PC-3 (cell line): ENCODE results near the gene CCDC191. TPM values are rescaled to one million over a fixed set of nuclear protein-coding genes. Genes with fewer than 3 reads are reported as not detected.

ENCODE experiments used
- ATAC-seq: fragments of 200-7000 bp; cut with Tn5 transposase; 2 replicates; pipeline ENCODE4 v1.9.1; 2020; ENCODE audit warnings: mild to moderate bottlenecking, moderate library complexity
- BruUV-seq: library from RNA; stranded (reverse); fragments of 400-500 nt; replicated peaks from 2 replicates; lab custom pipeline; 2021; lab: Mats Ljungman, UMichigan
- CTCF ChIA-PET: fragments of 300-600 bp; sonication (Branson Sonifier 250); formaldehyde crosslinking; loops from one replicate; lab custom pipeline; 2022; ENCODE audit warnings: antibody characterized with exemption; lab: Charles Lee
- POLR2A ChIA-PET: fragments of 300-600 bp; sonication (Branson Sonifier 250); formaldehyde crosslinking; loops from one replicate; lab custom pipeline; 2022; ENCODE audit warnings: antibody characterized with exemption; ENCODE audit not compliant: unreplicated experiment; lab: Charles Lee
- DNase-seq: peaks from one replicate; pipeline ENCODE4 v3.0.0-alpha.2; 2015
- H2AFZ ChIP-seq: fragments of 300-600 bp; sonication (generic); 2 replicates; pipeline ENCODE4 v1.6.0; 2016; ENCODE audit warnings: antibody characterized with exemption, low read length
- H3F3A ChIP-seq: fragments of 300-600 bp; sonication (generic); one replicate; pipeline ENCODE4 v1.6.0; 2017; ENCODE audit warnings: antibody characterized with exemption, low read length, control low read depth, mild to moderate bottlenecking; ENCODE audit not compliant: unreplicated experiment
- H3K27ac ChIP-seq: fragments of 300-600 bp; sonication (generic); 2 replicates; pipeline ENCODE4 v1.5.1; 2016; ENCODE audit warnings: mild to moderate bottlenecking, low read length
- H3K27me3 ChIP-seq: fragments of 300-600 bp; sonication (generic); 2 replicates; pipeline ENCODE4 v1.6.1; 2016; ENCODE audit warnings: low read length, mixed read lengths
- H3K36me3 ChIP-seq: fragments of 300-600 bp; sonication (generic); 2 replicates; pipeline ENCODE4 v1.6.1; 2016; ENCODE audit warnings: low read depth, mixed run types, low read length, mixed read lengths
- H3K4me1 ChIP-seq: fragments of 300-600 bp; sonication (generic); 2 replicates; pipeline ENCODE4 v1.5.1; 2016; ENCODE audit warnings: low read length; ENCODE audit not compliant: insufficient read depth
- H3K4me2 ChIP-seq: fragments of 300-600 bp; sonication (generic); 2 replicates; pipeline ENCODE4 v1.6.0; 2016; ENCODE audit warnings: low read length
- H3K4me3 ChIP-seq: fragments of 300-600 bp; sonication (generic); 2 replicates; pipeline ENCODE4 v1.5.1; 2016; ENCODE audit warnings: mild to moderate bottlenecking, low read length, mixed read lengths
- H3K79me2 ChIP-seq: fragments of 300-600 bp; sonication (generic); 2 replicates; pipeline ENCODE4 v1.6.1; 2017; ENCODE audit warnings: low read length, mixed read lengths
- H3K9ac ChIP-seq: fragments of 300-600 bp; sonication (generic); 2 replicates; pipeline ENCODE4 v1.6.0; 2016; ENCODE audit warnings: mild to moderate bottlenecking, low read length
- H3K9me2 ChIP-seq: fragments of 300-600 bp; sonication (generic); replicated peaks from 2 replicates; pipeline ENCODE4 v1.6.1; 2016; ENCODE audit warnings: mixed run types, low read length, mixed read lengths
- H3K9me3 ChIP-seq: fragments of 300-600 bp; sonication (generic); 2 replicates; pipeline ENCODE4 v1.6.1; 2016; ENCODE audit warnings: low read length, mixed read lengths
- H4K20me1 ChIP-seq: fragments of 300-600 bp; sonication (generic); 2 replicates; pipeline ENCODE4 v1.6.1; 2016; ENCODE audit warnings: low read length, mixed read lengths
- CTCF ChIP-seq: fragments of 300-600 bp; sonication (generic); conservative IDR thresholded peaks from 2 replicates; pipeline ENCODE4 v1.5.1; 2017; ENCODE audit warnings: antibody characterized with exemption, low read depth, mild to moderate bottlenecking, low read length
- EZH2 ChIP-seq: fragments of 300-600 bp; sonication (generic); IDR thresholded peaks from one replicate; pipeline ENCODE4 v1.6.1; 2017; ENCODE audit warnings: antibody characterized with exemption, mild to moderate bottlenecking, low read length; ENCODE audit not compliant: unreplicated experiment
- EZH2phosphoT487 ChIP-seq: fragments of 300-600 bp; sonication (generic); IDR thresholded peaks from 2 replicates; pipeline ENCODE4 v1.6.1; 2018; ENCODE audit warnings: mild to moderate bottlenecking, antibody characterized with exemption, low read length, borderline replicate concordance
- intact Hi-C: fragments of 100-400 bp; cut with micrococcal nuclease; formaldehyde crosslinking; loops from 2 replicates; pipeline ENCODE4 v1.9.0; 2023
- total RNA-seq: library from RNA; depleted of rRNA; stranded (reverse); fragments of >200 nt; gene quantifications from 2 replicates; pipeline ENCODE4 v1.2.3, GENCODE V29; 2014

The CCDC191 gene
- total RNA-seq, 1 experiment from 2014 or later: 1.3 TPM

- H3K4me1 ChIP-seq: no peaks in the 10 kb centered on the region
- 0 out of 2 replicates have a peak, but pooled peaks cover 9% of the 10 kb centered on the region for H3K27me3 ChIP-seq
- no peak overlapping the region for H3K27ac ChIP-seq
- H3K9me2 ChIP-seq: no peaks in the 10 kb centered on the region
- no peaks in the 10 kb centered on the region for H4K20me1 ChIP-seq
- no peaks in the 10 kb centered on the region for H3K79me2 ChIP-seq
- H2AFZ ChIP-seq: no peak overlapping the region
- no peak for TF ChIP-seq EZH2
- TF ChIP-seq CTCF: no peak
- no peak for TF ChIP-seq EZH2phosphoT487
- H3F3A ChIP-seq: no peaks in the 10 kb centered on the region
- H3K9me3 ChIP-seq: no peaks in the 10 kb centered on the region
- ChIA-PET CTCF (no interaction called here), POLR2A (interaction anchor here (0.5 kb wide), 2 partner anchors 244 to 1773 kb away, joined by 3 to 8 read pairs; no protein-coding TSS in a partner anchor)
- ATAC-seq (no peak), DNase-seq (no peak)
- intact Hi-C loops: no loop called here
- H3K9ac ChIP-seq: no peak overlapping the region
- no TSS peak for BruUV-seq
- no peaks in the 10 kb centered on the region for H3K36me3 ChIP-seq
- no peak overlapping the region for H3K4me3 ChIP-seq
- H3K4me2 ChIP-seq: no peak overlapping the region
Measured at GRCh38 chr3:114103858-114104257, 47.5 kb upstream of the CCDC191 start.

GRCh38 chr3:114103181-114103580, 46.9 kb upstream of the CCDC191 start:
- POLR2A ChIA-PET: no interaction called here

More at GRCh38 chr3:114103181-114103580, 46.9 kb upstream of the CCDC191 start:
- H3K9me3 ChIP-seq: no peaks in the 10 kb centered on the region
- H3K4me3 ChIP-seq: no peak overlapping the region
- no peak overlapping the region for H3K9ac ChIP-seq
- H2AFZ ChIP-seq: no peak overlapping the region
- H3K4me1 ChIP-seq: no peaks in the 10 kb centered on the region
- intact Hi-C loops: no loop called here
- H4K20me1 ChIP-seq: no peaks in the 10 kb centered on the region
- H3K27ac ChIP-seq: no peak overlapping the region
- H3K9me2 ChIP-seq: no peaks in the 10 kb centered on the region
- 0 out of 2 replicates have a peak, but pooled peaks cover 9% of the 10 kb centered on the region for H3K27me3 ChIP-seq
- CTCF ChIA-PET: no interaction called here
- H3K4me2 ChIP-seq: no peak overlapping the region
- ATAC-seq: no peak
- H3K36me3 ChIP-seq: no peaks in the 10 kb centered on the region
- H3K79me2 ChIP-seq: no peaks in the 10 kb centered on the region
- TF ChIP-seq CTCF (no peak), EZH2phosphoT487 (no peak), EZH2 (no peak)
- no peak for DNase-seq
- no peaks in the 10 kb centered on the region for H3F3A ChIP-seq
- no TSS peak for BruUV-seq
